Body of pancreas (tissue), 4 donors: ENCODE results near the gene SLX9.

Source experiments
- CTCF ChIP-seq, 7 experiments: fragments of 450-650 bp in 4 of 7; fragments of 200-600 bp in 3 of 7; sonication (generic) in 3 of 7; IDR thresholded peaks; one replicate each; pipeline ENCODE4 v1.5.1; 2016 to 2019; ENCODE audit warnings: antibody characterized with exemption in 7 of 7
- POLR2A ChIP-seq, 3 donors: fragments of 450-650 bp; IDR thresholded peaks; one replicate each; pipeline ENCODE4 v1.6.1; 2016; ENCODE audit warnings: antibody characterized with exemption in 3 of 3, mild to moderate bottlenecking in 2 of 3

GRCh38 chr21:45010096-45010495 is 70.3 kb downstream of the SLX9 start:
- no peak for TF ChIP-seq CTCF (IDR thresholded peaks at IDR 0.05)
- no peak for TF ChIP-seq POLR2A (IDR thresholded peaks at IDR 0.05)
